GM12801 (cell line): Measurements from ENCODE around the gene COG2.

Experiments
- TF ChIP-seq, protein P1 (sequence below): IDR thresholded peaks from one replicate; pipeline ENCODE4 v1.5.1; 2011; ENCODE audit warnings: control low read depth; ENCODE audit not compliant: insufficient read length; ENCODE audit errors: extremely low read depth

The COG2 gene

GRCh38 chr1:230690101-230690500 is 47.8 kb downstream of the COG2 start:
- TF ChIP-seq, protein P1, sequence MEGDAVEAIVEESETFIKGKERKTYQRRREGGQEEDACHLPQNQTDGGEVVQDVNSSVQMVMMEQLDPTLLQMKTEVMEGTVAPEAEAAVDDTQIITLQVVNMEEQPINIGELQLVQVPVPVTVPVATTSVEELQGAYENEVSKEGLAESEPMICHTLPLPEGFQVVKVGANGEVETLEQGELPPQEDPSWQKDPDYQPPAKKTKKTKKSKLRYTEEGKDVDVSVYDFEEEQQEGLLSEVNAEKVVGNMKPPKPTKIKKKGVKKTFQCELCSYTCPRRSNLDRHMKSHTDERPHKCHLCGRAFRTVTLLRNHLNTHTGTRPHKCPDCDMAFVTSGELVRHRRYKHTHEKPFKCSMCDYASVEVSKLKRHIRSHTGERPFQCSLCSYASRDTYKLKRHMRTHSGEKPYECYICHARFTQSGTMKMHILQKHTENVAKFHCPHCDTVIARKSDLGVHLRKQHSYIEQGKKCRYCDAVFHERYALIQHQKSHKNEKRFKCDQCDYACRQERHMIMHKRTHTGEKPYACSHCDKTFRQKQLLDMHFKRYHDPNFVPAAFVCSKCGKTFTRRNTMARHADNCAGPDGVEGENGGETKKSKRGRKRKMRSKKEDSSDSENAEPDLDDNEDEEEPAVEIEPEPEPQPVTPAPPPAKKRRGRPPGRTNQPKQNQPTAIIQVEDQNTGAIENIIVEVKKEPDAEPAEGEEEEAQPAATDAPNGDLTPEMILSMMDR, result no peak

GRCh38 chr1:230691615-230692014 is 49.3 kb downstream of the COG2 start:
- TF ChIP-seq, protein P1, result no peak

DNA sequence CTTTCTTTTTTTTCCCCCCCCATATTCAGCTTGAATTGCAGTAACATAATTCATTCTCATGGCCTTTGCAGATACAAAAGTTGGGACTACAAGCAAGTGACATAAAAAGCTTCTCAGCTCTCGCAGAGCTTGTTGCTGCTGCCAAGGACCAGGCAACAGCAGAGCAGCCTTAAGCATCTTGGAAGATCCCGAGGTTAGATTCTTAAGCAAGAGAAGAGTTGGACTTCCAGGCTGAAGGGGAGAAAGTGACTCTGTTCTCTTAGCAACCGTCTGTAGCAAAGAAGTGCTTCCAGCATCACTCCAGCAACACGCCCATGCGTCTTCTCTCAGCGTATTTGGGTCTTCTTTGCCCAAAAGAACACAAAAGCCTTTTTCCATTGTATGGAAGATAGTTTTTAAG is 50.9 kb downstream of the COG2 start:
- TF ChIP-seq, protein P1, result no peak

DNA sequence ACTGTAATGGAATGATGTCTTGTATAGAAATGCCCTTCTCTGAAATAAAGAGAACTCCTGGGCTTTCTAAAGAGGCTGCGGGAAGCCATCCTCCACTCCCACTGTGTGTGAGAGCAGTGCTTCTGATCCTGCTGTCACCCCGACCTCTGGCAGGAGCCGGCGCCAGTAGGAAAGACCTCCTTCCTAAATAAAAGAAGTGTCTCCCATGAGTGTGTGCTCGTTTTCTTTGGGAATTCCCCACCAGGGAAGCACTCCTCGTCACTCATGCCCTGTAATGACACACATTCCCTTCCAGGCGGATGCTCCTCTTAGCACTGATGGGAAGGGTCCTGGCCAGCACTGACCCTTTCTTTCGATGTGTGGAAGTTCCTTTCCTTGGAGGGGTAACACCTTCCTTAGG is 51.5 kb downstream of the COG2 start:
- TF ChIP-seq, protein P1, result no peak

GRCh38 chr1:230694464-230694863 is 52.2 kb downstream of the COG2 start:
- TF ChIP-seq, protein P1, result no peak

GRCh38 chr1:230694991-230695390 is 52.7 kb downstream of the COG2 start:
- TF ChIP-seq, protein P1, result no peak

- TF ChIP-seq, protein P1, result no peak
Observed at GRCh38 chr1:230696218-230696617, 53.9 kb downstream of the COG2 start.
